HL-60 (cell line): Measurements from ENCODE around the gene KDM4C.

Experiments used
- DNase-seq, 2 experiments: peaks; one replicate each; pipeline ENCODE4 v3.0.0-alpha.2; 2010 to 2020; ENCODE audit warnings: low read depth in 1 of 2, low spot score in 1 of 2
- H3K27ac ChIP-seq: fragments of 250-450 bp; sonication (Bioruptor Pico); replicated peaks from 2 replicates; pipeline ENCODE4 v1.5.1; 2020; ENCODE audit warnings: mild to moderate bottlenecking, moderate library complexity
- H3K27me3 ChIP-seq: fragments of 250-450 bp; sonication (Bioruptor Pico); 2 replicates; pipeline ENCODE4 v1.5.1; 2021; ENCODE audit warnings: mild to moderate bottlenecking, moderate library complexity; ENCODE audit not compliant: insufficient read depth, poor library complexity, severe bottlenecking
- H3K4me3 ChIP-seq: replicated peaks from 2 replicates; pipeline ENCODE4 v1.5.1; 2011; ENCODE audit warnings: mild to moderate bottlenecking, control low read depth, low read length; ENCODE audit not compliant: insufficient read depth
- GABPA ChIP-seq: IDR thresholded peaks from 2 replicates; pipeline ENCODE4 v1.6.1; 2012; ENCODE audit warnings: low read depth
- POLR2AphosphoS5 ChIP-seq: IDR thresholded peaks from 2 replicates; pipeline ENCODE4 v1.6.1; 2012; ENCODE audit warnings: low read depth
- SPI1 ChIP-seq: IDR thresholded peaks from 2 replicates; pipeline ENCODE4 v1.6.1; 2012; ENCODE audit warnings: low read depth, mild to moderate bottlenecking, borderline replicate concordance
- TF ChIP-seq, protein P1 (sequence below): IDR thresholded peaks from one replicate; pipeline ENCODE4 v1.5.1; 2011; ENCODE audit warnings: low read length, control low read depth, inconsistent platforms; ENCODE audit not compliant: insufficient read depth
- TF ChIP-seq, protein P2 (sequence below): IDR thresholded peaks from 2 replicates; pipeline ENCODE4 v1.6.1; 2012; ENCODE audit warnings: low read depth; ENCODE audit not compliant: insufficient replicate concordance

The KDM4C gene

DNA sequence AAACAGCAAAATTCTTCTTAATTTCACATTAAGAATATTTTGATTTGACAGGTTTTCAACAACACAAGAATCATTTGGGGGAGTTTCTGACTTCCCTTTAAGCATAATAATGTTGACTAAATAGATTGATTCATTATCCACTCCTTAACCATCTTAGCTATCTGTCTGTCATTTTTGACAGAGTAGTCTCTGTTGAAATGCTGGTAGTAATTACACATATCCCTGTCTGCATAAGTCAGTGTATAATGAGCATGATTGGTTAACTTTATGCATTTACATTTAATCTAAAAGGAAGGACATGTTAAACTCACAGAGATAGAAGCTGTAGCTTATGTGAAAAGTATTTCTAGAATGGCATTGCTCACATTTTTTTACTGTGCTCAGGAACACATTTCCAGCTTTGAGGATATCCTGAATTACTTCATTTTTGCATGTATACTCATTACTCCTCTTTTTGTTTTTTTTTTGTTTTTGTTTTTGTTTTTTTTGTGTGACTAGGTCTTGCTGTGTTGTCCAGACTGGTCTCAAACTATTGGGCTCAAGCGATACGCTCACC, 385.9 kb downstream of the KDM4C start:
- no peak for DNase-seq
- Histone ChIP-seq H3K27me3 (no peaks in the 10 kb centered on the region), H3K27ac (no peak overlapping the region), H3K4me3 (no peak overlapping the region)
- TF ChIP-seq, protein P1, sequence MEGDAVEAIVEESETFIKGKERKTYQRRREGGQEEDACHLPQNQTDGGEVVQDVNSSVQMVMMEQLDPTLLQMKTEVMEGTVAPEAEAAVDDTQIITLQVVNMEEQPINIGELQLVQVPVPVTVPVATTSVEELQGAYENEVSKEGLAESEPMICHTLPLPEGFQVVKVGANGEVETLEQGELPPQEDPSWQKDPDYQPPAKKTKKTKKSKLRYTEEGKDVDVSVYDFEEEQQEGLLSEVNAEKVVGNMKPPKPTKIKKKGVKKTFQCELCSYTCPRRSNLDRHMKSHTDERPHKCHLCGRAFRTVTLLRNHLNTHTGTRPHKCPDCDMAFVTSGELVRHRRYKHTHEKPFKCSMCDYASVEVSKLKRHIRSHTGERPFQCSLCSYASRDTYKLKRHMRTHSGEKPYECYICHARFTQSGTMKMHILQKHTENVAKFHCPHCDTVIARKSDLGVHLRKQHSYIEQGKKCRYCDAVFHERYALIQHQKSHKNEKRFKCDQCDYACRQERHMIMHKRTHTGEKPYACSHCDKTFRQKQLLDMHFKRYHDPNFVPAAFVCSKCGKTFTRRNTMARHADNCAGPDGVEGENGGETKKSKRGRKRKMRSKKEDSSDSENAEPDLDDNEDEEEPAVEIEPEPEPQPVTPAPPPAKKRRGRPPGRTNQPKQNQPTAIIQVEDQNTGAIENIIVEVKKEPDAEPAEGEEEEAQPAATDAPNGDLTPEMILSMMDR: no peak
- TF ChIP-seq SPI1: no peak
- TF ChIP-seq, protein P2, sequence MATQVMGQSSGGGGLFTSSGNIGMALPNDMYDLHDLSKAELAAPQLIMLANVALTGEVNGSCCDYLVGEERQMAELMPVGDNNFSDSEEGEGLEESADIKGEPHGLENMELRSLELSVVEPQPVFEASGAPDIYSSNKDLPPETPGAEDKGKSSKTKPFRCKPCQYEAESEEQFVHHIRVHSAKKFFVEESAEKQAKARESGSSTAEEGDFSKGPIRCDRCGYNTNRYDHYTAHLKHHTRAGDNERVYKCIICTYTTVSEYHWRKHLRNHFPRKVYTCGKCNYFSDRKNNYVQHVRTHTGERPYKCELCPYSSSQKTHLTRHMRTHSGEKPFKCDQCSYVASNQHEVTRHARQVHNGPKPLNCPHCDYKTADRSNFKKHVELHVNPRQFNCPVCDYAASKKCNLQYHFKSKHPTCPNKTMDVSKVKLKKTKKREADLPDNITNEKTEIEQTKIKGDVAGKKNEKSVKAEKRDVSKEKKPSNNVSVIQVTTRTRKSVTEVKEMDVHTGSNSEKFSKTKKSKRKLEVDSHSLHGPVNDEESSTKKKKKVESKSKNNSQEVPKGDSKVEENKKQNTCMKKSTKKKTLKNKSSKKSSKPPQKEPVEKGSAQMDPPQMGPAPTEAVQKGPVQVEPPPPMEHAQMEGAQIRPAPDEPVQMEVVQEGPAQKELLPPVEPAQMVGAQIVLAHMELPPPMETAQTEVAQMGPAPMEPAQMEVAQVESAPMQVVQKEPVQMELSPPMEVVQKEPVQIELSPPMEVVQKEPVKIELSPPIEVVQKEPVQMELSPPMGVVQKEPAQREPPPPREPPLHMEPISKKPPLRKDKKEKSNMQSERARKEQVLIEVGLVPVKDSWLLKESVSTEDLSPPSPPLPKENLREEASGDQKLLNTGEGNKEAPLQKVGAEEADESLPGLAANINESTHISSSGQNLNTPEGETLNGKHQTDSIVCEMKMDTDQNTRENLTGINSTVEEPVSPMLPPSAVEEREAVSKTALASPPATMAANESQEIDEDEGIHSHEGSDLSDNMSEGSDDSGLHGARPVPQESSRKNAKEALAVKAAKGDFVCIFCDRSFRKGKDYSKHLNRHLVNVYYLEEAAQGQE: no peak
- no peak for TF ChIP-seq GABPA
- no peak for TF ChIP-seq POLR2AphosphoS5

DNA sequence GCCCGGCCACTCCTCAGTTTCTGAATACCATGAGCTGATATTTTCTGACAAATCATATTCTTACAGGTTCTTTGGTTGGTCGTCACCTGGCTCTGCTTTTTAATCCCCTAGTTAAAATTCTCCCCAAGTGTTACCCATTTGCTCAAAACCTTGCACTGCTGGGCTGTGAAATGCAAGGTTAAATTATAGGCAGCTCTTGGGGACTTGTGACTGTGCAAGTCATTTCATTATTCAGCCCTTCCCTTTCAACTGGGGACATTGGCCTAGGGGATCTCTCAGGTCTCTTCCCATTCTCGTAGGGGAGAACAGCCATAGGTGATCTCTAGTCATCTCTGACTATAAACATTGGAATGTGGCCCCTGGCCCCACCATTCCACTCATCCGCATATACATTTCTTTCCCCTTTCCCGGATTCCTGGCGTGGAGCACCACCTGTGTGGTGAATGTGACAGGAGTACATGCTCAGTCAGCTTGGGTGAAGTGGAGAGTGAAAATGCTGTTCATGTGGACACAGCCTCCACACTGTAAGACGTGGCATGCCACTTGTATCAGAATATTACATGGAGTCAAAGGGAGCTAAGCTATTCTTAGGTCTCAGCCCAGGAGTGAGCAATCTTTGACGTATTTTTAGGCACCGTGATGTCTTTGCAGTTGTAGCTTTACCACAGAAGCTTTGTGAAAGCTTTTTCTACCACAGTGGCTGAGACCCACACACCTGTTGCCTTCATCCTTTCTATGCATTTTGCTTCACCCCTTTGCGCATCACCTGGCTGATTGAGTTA, 386.7 kb downstream of the KDM4C start:
- no peak overlapping the region for H3K27ac ChIP-seq
- TF ChIP-seq, protein P1: no peak
- no peak for TF ChIP-seq SPI1
- TF ChIP-seq GABPA: no peak
- TF ChIP-seq, protein P2: no peak
- no peak for TF ChIP-seq POLR2AphosphoS5
- H3K27me3 ChIP-seq: no peaks in the 10 kb centered on the region
- H3K4me3 ChIP-seq: no peak overlapping the region
- no peak for DNase-seq

DNA sequence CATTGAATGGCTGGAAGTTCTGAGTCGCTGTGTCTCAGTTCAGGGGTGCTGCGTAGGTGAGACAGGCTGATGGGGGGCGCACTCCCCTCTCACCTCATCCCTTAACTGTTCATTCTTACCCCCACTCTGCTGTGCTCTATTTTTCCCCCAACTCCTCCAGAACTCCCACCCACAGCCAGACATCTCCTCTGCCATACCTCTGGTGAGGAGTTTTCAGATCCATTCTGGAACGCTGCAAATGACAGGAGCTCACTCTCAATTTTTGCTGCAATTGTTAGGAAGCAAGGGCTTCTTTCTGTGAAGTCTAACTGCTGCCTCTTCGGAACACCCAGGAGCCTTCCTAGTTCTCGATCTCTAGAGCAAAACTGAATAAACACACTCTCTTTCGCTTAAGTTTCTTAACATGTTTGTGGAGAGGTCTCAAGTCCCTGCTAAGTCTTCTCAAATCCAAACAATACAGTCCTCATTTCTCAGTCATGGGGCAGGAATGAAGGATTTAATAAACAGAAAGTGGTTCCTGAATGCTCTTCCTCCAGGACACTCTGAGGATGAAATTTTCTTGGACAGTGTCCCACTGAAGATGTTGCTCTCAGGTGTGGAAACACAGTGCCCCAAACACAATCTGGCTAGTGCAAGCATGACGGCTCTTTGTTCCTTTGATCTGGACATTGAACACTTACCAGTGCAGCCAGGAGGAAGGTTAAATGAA, 387.7 kb downstream of the KDM4C start:
- TF ChIP-seq, protein P2: no peak
- TF ChIP-seq SPI1 (no peak), POLR2AphosphoS5 (no peak), GABPA (no peak)
- TF ChIP-seq, protein P1: no peak
- Histone ChIP-seq H3K4me3 (no peak overlapping the region), H3K27ac (no peak overlapping the region), H3K27me3 (no peaks in the 10 kb centered on the region)
- no peak for DNase-seq
